Measurements from ENCODE around the gene NRSN2.

The NRSN2 gene

GRCh38 chr20:346640-347316 lies at the start of gene NRSN2:
Gene NRSN2, plus strand, starts transcription at chr20:347111. Its CDS starts 2,533 bp downstream, at chr20:349644.
- peak; percentile 66 for DNase-seq

GRCh38 chr20:297925-298775 lies 48.8 kb upstream of the NRSN2 start:
- DNase-seq = peak; percentile 57

GRCh38 chr20:298776-299391 lies 48.0 kb upstream of the NRSN2 start:
- no peak for DNase-seq

GRCh38 chr20:300345-300990 lies 46.4 kb upstream of the NRSN2 start:
- no peak for DNase-seq

GRCh38 chr20:301886-302848 lies 44.7 kb upstream of the NRSN2 start:
- no peak for DNase-seq

- no peak for DNase-seq
These were observed 41.2 kb upstream of the NRSN2 start for GRCh38 chr20:305745-306144.

GRCh38 chr20:308427-309038 lies 38.4 kb upstream of the NRSN2 start:
- DNase-seq = no peak

- no peak for DNase-seq
These were observed 37.5 kb upstream of the NRSN2 start for GRCh38 chr20:309306-309840.

GRCh38 chr20:309841-310644 lies 36.9 kb upstream of the NRSN2 start:
- peak; percentile 99 for DNase-seq

- no peak for DNase-seq
These were observed 36.3 kb upstream of the NRSN2 start for GRCh38 chr20:310645-311044.

GRCh38 chr20:311609-312008 lies 35.3 kb upstream of the NRSN2 start:
- DNase-seq = no peak

- DNase-seq = no peak
These were observed 34.8 kb upstream of the NRSN2 start for GRCh38 chr20:312067-312466.

- no peak for DNase-seq
These were observed 34.0 kb upstream of the NRSN2 start for GRCh38 chr20:312866-313265.

- DNase-seq = no peak
These were observed 33.5 kb upstream of the NRSN2 start for GRCh38 chr20:313402-313801.

- DNase-seq = no peak
These were observed 33.0 kb upstream of the NRSN2 start for GRCh38 chr20:313948-314347.

GRCh38 chr20:316316-317068 lies 30.4 kb upstream of the NRSN2 start:
- no peak for DNase-seq

GRCh38 chr20:324177-325044 lies 22.5 kb upstream of the NRSN2 start:
- DNase-seq = peak; percentile 85

GRCh38 chr20:325045-325888 lies 21.6 kb upstream of the NRSN2 start, which contains the start of gene SOX12:
Gene SOX12, plus strand, starts transcription at chr20:325552. Its CDS starts 373 bp downstream, at chr20:325925.
- peak; percentile 98 for DNase-seq

All from NCI-H748 treated with DMSO at 0.1 percent for 48 hours (cell line).